HepG2 (cell line): ENCODE measurements around the gene FAM181A. TPM values are rescaled to one million over a fixed set of nuclear protein-coding genes. Genes with fewer than 3 reads are reported as not detected.

Source experiments
- MEIS1 ChIP-seq: sonication (generic); formaldehyde crosslinking; IDR thresholded peaks from 2 replicates; pipeline ENCODE4 v1.9.0; 2021; ENCODE audit warnings: mild to moderate bottlenecking, missing genetic modification reagents, moderate library complexity, borderline replicate concordance
- MLX ChIP-seq: IDR thresholded peaks from 2 replicates; pipeline ENCODE4 v1.6.1; 2016
- PREB ChIP-seq: sonication (generic); formaldehyde crosslinking; IDR thresholded peaks from 2 replicates; pipeline ENCODE4 v1.4.0; 2020; ENCODE audit warnings: missing genetic modification reagents
- TCF7 ChIP-seq: sonication (generic); IDR thresholded peaks from 2 replicates; pipeline ENCODE4 v1.6.1; 2016; ENCODE audit warnings: antibody characterized with exemption, low read depth
- ZFP90 ChIP-seq: sonication (generic); formaldehyde crosslinking; IDR thresholded peaks from 2 replicates; pipeline ENCODE4 v1.8.0; 2022; ENCODE audit warnings: missing genetic modification reagents, mild to moderate bottlenecking, inconsistent platforms, borderline replicate concordance
- ZNF235 ChIP-seq: sonication (generic); formaldehyde crosslinking; IDR thresholded peaks from 2 replicates; pipeline ENCODE4 v1.8.1; 2023; ENCODE audit warnings: mild to moderate bottlenecking, missing genetic modification reagents, borderline replicate concordance
- ZNF354B ChIP-seq: sonication (generic); formaldehyde crosslinking; IDR thresholded peaks from 2 replicates; pipeline ENCODE4 v1.8.0; 2022; ENCODE audit warnings: mild to moderate bottlenecking, missing genetic modification reagents
- ZNF431 ChIP-seq: sonication (generic); formaldehyde crosslinking; IDR thresholded peaks from 2 replicates; pipeline ENCODE4 v1.9.0; 2022; ENCODE audit warnings: missing genetic modification reagents, low read depth, mild to moderate bottlenecking, borderline replicate concordance
- ZNF570 ChIP-seq: sonication (generic); formaldehyde crosslinking; IDR thresholded peaks from 2 replicates; pipeline ENCODE4 v1.4.0; 2020; ENCODE audit warnings: mild to moderate bottlenecking, missing genetic modification reagents, borderline replicate concordance
- ZNF614 ChIP-seq: IDR thresholded peaks from 2 replicates; pipeline ENCODE4 v1.6.1; 2018; ENCODE audit warnings: missing biosample characterization, missing genetic modification reagents, inconsistent platforms, borderline replicate concordance
- polyA plus RNA-seq, 8 experiments: library from polyadenylated mRNA; depleted of rRNA in 3 of 8; stranded (reverse) in 7 of 8; unstranded in 1 of 8; fragments of >200 nt; fragmentation: Illumina TruSeq in 4 of 8; extraction: Trizol in 4 of 8; gene quantifications; 2 replicates each; pipeline versions ENCODE4 v1.2.1 to v1.2.3, GENCODE V29; 2011 to 2016; ENCODE audit warnings: low read depth in 4 of 8, missing spikeins in 1 of 8, mixed read lengths in 1 of 8; ENCODE audit not compliant: insufficient read depth in 1 of 8
- total RNA-seq, 5 experiments: library from RNA; depleted of rRNA; stranded (reverse); fragments of >200 nt; fragmentation: Illumina TruSeq; extraction: Trizol; gene quantifications; 2 replicates each; pipeline ENCODE4 v1.2.3, GENCODE V29; 2016; ENCODE audit warnings: low read depth in 1 of 5
- TF ChIP-seq, protein P1 (sequence below): sonication (generic); formaldehyde crosslinking; IDR thresholded peaks from 2 replicates; pipeline ENCODE4 v1.4.0; 2020; ENCODE audit warnings: missing genetic modification reagents
- TF ChIP-seq, protein P2 (sequence below): sonication (generic); formaldehyde crosslinking; IDR thresholded peaks from 2 replicates; pipeline ENCODE4 v1.8.1; 2023; ENCODE audit warnings: mild to moderate bottlenecking, moderate library complexity, missing genetic modification reagents
- TF ChIP-seq, protein P3 (sequence below): sonication (generic); formaldehyde crosslinking; IDR thresholded peaks from 2 replicates; pipeline ENCODE4 v1.4.0; 2020; ENCODE audit warnings: mild to moderate bottlenecking, missing genetic modification reagents, borderline replicate concordance

Gene FAM181A
- total and polyA plus RNA-seq, 2 of the 13 experiments (the other 11 are each of a cell fraction or from before 2014, with no cell fraction given), result 1.1 to 1.5 TPM

DNA sequence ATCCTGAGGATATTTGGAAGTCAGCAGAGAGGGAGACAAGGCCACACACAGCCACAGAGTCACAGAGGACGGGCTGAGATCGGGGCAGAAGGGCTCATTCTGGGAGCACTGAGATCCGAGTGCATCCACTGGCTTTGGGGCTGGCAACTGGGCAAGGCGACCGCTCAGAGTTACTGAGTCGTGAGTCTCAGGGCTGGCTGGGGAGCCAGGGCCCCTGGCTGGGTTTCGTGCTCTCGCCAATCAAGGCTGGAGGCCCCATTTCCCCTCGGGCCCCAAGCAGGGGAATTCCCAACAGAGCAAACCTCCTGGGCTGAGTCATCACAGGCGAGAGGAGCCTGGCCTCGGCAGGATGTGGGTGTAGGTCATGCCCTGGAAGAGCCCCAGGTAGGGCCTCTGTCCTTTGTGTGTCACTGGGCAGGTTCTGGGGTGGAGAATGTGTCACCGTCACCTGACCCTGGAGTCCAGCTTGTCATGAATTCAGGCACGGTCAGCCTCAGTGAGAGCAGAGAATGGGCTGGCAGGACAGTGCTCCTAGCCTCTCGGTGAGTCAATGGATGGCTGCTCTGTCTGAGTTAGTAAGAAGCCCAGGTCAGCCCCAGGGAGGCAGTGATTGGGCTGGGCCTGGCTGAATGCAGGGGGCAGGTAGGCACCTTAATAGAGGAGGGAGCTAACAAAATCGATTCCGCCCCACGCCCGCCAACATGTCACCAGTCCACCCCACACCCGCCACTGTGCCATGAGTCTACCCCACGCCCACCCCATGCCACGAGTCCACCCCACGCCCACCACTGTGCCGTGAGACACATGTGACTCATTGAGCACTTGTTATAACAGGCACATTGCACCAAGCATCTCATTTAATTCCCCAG, 32.3 kb downstream of the FAM181A start (continued):
- TF ChIP-seq, protein P1, sequence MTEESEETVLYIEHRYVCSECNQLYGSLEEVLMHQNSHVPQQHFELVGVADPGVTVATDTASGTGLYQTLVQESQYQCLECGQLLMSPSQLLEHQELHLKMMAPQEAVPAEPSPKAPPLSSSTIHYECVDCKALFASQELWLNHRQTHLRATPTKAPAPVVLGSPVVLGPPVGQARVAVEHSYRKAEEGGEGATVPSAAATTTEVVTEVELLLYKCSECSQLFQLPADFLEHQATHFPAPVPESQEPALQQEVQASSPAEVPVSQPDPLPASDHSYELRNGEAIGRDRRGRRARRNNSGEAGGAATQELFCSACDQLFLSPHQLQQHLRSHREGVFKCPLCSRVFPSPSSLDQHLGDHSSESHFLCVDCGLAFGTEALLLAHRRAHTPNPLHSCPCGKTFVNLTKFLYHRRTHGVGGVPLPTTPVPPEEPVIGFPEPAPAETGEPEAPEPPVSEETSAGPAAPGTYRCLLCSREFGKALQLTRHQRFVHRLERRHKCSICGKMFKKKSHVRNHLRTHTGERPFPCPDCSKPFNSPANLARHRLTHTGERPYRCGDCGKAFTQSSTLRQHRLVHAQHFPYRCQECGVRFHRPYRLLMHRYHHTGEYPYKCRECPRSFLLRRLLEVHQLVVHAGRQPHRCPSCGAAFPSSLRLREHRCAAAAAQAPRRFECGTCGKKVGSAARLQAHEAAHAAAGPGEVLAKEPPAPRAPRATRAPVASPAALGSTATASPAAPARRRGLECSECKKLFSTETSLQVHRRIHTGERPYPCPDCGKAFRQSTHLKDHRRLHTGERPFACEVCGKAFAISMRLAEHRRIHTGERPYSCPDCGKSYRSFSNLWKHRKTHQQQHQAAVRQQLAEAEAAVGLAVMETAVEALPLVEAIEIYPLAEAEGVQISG (CRISPR knock-in tag), result peak; percentile 75
- TF ChIP-seq TCF7, result peak; percentile 78
- TF ChIP-seq, protein P2, sequence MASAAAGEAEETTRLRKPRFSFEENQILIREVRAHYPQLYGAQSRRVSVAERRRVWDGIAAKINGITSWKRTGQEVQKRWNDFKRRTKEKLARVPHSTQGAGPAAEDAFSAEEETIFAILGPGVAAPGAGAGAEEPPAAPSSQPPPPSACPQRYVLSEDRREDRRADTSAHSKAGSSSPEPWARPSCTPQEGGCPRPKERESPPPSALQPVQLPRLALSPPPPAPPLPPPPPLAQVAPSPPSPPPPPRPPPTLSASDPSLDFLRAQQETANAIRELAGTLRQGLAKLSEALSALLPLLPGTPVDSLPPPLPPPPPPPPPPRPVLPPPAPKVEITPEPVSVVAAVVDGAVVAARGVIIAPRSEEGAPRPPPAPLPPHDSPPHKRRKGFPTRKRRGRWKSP (CRISPR knock-in tag), result peak; percentile 57; the same call in 1 of the 2 replicates
- no peak; the same call in 1 of the 2 replicates for TF ChIP-seq MEIS1
- TF ChIP-seq MLX (CRISPR knock-in tag), result peak; percentile 93
- TF ChIP-seq ZFP90 (CRISPR knock-in tag), result no peak
- no peak for TF ChIP-seq ZNF354B
- TF ChIP-seq ZNF235, result no peak; the same call in 1 of the 2 replicates
- peak; percentile 95; the same call in 1 of the 2 replicates for TF ChIP-seq ZNF614 (CRISPR knock-in tag)
- no peak for TF ChIP-seq PREB (CRISPR knock-in tag)
- no peak for TF ChIP-seq ZNF570
- TF ChIP-seq ZNF431 (CRISPR knock-in tag), result no peak; the same call in 1 of the 2 replicates
- TF ChIP-seq, protein P3, sequence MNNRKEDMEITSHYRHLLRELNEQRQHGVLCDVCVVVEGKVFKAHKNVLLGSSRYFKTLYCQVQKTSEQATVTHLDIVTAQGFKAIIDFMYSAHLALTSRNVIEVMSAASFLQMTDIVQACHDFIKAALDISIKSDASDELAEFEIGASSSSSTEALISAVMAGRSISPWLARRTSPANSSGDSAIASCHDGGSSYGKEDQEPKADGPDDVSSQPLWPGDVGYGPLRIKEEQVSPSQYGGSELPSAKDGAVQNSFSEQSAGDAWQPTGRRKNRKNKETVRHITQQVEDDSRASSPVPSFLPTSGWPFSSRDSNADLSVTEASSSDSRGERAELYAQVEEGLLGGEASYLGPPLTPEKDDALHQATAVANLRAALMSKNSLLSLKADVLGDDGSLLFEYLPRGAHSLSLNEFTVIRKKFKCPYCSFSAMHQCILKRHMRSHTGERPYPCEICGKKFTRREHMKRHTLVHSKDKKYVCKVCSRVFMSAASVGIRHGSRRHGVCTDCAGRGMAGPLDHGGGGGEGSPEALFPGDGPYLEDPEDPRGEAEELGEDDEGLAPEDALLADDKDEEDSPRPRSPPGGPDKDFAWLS, result no peak
